Peyer's patch (tissue), 4 donors: ENCODE data around the gene BPTF. TPM values are rescaled to one million over a fixed set of nuclear protein-coding genes. Genes with fewer than 3 reads are reported as not detected.
A peak's percentile ranks its signal among the peaks of the same experiment; 100 is the strongest.

ENCODE experiments used
- DNase-seq, 3 donors: peaks; one replicate each; pipeline ENCODE4 v3.0.0-alpha.2; 2017 to 2019
- H3K27ac ChIP-seq, 4 donors: fragments of 200-600 bp; sonication (generic); one replicate each; pipeline ENCODE4 v1.5.1; 2016 to 2019
- H3K27me3 ChIP-seq, 2 donors: fragments of 200-600 bp; sonication (generic); one replicate each; pipeline ENCODE4 v1.5.1; 2019
- H3K36me3 ChIP-seq, 3 donors: fragments of 200-600 bp; sonication (generic); one replicate each; pipeline ENCODE4 v1.5.1; 2016 to 2019
- H3K4me1 ChIP-seq, 4 donors: fragments of 200-600 bp; sonication (generic); one replicate each; pipeline ENCODE4 v1.5.1; 2016 to 2019
- H3K4me3 ChIP-seq, 4 donors: fragments of 200-600 bp; sonication (generic); 1 replicate in 3 of 4; 2 replicates in 1 of 4; pipeline ENCODE4 v1.5.1; 2016 to 2019; ENCODE audit warnings: mild to moderate bottlenecking in 1 of 4
- H3K9me3 ChIP-seq, 4 donors: fragments of 200-600 bp; sonication (generic); one replicate each; pipeline ENCODE4 v1.5.1; 2016 to 2019; ENCODE audit warnings: mild to moderate bottlenecking in 1 of 4
- POLR2A ChIP-seq, 2 donors: fragments of 450-650 bp; IDR thresholded peaks; one replicate each; pipeline ENCODE4 v1.5.1; 2017; ENCODE audit warnings: antibody characterized with exemption in 2 of 2, mild to moderate bottlenecking in 2 of 2, moderate library complexity in 2 of 2
- total RNA-seq, 4 donors: library from RNA; depleted of rRNA; stranded (reverse); fragments of >200 nt; gene quantifications; one replicate each; pipeline ENCODE4 v1.1.0, GENCODE V29; 2016
- TF ChIP-seq, protein P1 (sequence below), 6 experiments: fragments of 450-650 bp in 4 of 6; fragments of 200-600 bp in 2 of 6; sonication (generic) in 1 of 6; IDR thresholded peaks; one replicate each; pipeline ENCODE4 v1.5.1; 2017 to 2019; ENCODE audit warnings: antibody characterized with exemption in 6 of 6, mild to moderate bottlenecking in 3 of 6, moderate library complexity in 1 of 6

Gene BPTF
- total RNA-seq, 4 donors from 2014 or later, result 70.2 to 305 (median 109) TPM

DNA sequence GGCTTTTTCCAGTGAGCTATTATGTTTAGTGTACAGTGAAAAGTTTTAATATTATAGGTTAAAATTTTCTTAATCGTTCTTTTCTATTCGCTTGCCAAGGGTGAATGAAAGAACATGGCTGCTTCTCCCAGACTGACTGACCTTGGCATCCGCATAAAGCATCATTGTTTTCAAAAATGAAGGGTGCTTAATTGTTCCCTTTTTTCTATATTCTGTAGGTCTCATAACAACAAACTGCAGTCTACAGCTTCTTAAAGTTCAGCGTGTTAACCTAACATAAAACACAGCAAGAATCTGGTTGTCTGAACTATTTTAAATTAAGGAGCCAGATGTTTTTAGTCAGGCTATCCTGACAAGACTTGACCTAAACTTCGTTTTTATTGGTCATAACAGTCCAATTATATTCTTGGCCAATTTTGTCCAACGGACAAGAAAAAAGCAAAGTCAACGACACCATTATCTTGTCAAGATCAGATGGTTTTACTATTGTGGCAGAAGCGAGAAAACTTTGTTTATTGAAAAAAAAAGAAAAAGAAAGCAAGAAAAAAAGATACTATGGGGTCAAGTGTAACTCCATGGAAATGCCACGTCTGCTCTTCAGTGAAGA lies 156.8 kb downstream of the BPTF start:
- no peak for DNase-seq
- no peaks in the 10 kb centered on the region for H3K9me3 ChIP-seq
- no peaks in the 10 kb centered on the region for H3K4me1 ChIP-seq

GRCh38 chr17:67982686-67983382 lies 157.5 kb downstream of the BPTF start:
- Histone ChIP-seq H3K4me1 (no peaks in the 10 kb centered on the region), H3K4me3 (no peak overlapping the region), H3K27ac (no peak overlapping the region), H3K9me3 (no peaks in the 10 kb centered on the region), H3K36me3 (peaks cover 0 to 16% (median 0%) of the 10 kb centered on the region in 3 donors), H3K27me3 (no peaks in the 10 kb centered on the region)
- TF ChIP-seq, protein P1, sequence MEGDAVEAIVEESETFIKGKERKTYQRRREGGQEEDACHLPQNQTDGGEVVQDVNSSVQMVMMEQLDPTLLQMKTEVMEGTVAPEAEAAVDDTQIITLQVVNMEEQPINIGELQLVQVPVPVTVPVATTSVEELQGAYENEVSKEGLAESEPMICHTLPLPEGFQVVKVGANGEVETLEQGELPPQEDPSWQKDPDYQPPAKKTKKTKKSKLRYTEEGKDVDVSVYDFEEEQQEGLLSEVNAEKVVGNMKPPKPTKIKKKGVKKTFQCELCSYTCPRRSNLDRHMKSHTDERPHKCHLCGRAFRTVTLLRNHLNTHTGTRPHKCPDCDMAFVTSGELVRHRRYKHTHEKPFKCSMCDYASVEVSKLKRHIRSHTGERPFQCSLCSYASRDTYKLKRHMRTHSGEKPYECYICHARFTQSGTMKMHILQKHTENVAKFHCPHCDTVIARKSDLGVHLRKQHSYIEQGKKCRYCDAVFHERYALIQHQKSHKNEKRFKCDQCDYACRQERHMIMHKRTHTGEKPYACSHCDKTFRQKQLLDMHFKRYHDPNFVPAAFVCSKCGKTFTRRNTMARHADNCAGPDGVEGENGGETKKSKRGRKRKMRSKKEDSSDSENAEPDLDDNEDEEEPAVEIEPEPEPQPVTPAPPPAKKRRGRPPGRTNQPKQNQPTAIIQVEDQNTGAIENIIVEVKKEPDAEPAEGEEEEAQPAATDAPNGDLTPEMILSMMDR (IDR thresholded peaks at IDR 0.05), result no peak
- no peak for TF ChIP-seq POLR2A (IDR thresholded peaks at IDR 0.05)
- DNase-seq, result no peak

More for the DNA sequence above, 156.8 kb downstream of the BPTF start:
- no peak overlapping the region for H3K27ac ChIP-seq
- no peaks in the 10 kb centered on the region for H3K27me3 ChIP-seq
- peaks cover 0 to 19% (median 0%) of the 10 kb centered on the region in 3 donors for H3K36me3 ChIP-seq
- H3K4me3 ChIP-seq, result no peak overlapping the region
- TF ChIP-seq POLR2A (IDR thresholded peaks at IDR 0.05), result no peak
- TF ChIP-seq, protein P1 (IDR thresholded peaks at IDR 0.05), result no peak

DNA sequence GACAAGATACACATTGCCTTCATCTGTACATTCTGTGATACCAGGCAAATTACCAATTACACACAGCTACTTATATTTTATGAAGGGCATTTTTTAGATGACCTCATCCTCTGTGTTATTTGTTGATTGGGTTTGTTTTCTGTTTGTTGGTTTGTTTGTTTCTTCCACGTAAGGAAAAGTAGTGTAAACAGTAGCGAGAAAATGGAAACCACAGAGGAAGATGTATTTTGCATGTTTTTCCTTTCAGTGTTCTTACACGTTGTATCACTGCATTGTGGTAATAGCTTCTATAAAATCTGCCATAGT lies 158.0 kb downstream of the BPTF start:
- DNase-seq, result no peak
- no peak overlapping the region for H3K4me3 ChIP-seq
- H3K4me1 ChIP-seq, result no peaks in the 10 kb centered on the region
- no peaks in the 10 kb centered on the region for H3K27me3 ChIP-seq
- peaks cover 0 to 16% (median 0%) of the 10 kb centered on the region in 3 donors for H3K36me3 ChIP-seq
- no peaks in the 10 kb centered on the region for H3K9me3 ChIP-seq
- no peak for TF ChIP-seq POLR2A (IDR thresholded peaks at IDR 0.05)
- TF ChIP-seq, protein P1 (IDR thresholded peaks at IDR 0.05), result no peak
- no peak overlapping the region for H3K27ac ChIP-seq

GRCh38 chr17:67990909-67991308 lies 165.6 kb downstream of the BPTF start:
- no peaks in the 10 kb centered on the region for H3K27me3 ChIP-seq
- H3K4me1 ChIP-seq, result peaks cover 0 to 18% (median 2%) of the 10 kb centered on the region in 4 donors
- no peak for DNase-seq
- H3K27ac ChIP-seq, result no peak overlapping the region
- no peak overlapping the region for H3K4me3 ChIP-seq
- H3K9me3 ChIP-seq, result no peaks in the 10 kb centered on the region
- H3K36me3 ChIP-seq, result no peaks in the 10 kb centered on the region
- TF ChIP-seq POLR2A (IDR thresholded peaks at IDR 0.05), result no peak
- TF ChIP-seq, protein P1 (IDR thresholded peaks at IDR 0.05), result no peak

DNA sequence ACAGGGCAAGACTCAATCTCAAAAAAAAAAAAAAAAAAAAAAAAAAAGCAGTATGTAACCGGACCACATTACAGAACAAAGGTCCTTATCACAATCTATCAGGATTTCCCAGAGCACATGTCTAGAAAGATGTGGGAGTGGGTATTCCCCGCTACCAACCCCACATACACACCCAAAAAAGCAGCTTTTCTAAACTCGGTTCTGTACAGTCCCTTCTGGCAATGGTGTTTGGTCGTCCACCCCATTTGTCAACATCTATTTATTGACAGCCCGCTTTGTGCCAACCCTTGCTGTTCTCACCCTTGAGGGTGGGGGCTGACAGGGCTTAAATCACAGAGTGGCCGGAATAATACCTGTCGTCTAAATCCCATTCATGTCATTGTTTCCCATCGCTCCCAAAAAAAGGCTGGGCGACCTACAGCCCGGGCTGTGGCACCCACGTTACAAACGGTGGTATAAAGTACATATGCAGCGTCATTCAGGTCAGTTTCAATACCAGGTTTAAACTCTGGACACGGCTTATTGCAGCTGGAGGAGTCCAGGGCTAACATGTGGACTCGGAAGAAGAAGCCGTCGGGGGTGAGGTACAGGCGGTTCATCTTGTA lies 167.3 kb downstream of the BPTF start:
- Histone ChIP-seq H3K4me1 (peaks cover 0 to 24% (median 2%) of the 10 kb centered on the region in 4 donors), H3K4me3 (peak overlapping the region; percentile 60 to 93 (median 81)), H3K27me3 (no peaks in the 10 kb centered on the region), H3K36me3 (no peaks in the 10 kb centered on the region), H3K9me3 (no peaks in the 10 kb centered on the region), H3K27ac (peak overlapping the region; percentile 86 to 99 (median 92))
- DNase-seq, result no peak
- no peak for TF ChIP-seq POLR2A (IDR thresholded peaks at IDR 0.05)
- TF ChIP-seq, protein P1 (IDR thresholded peaks at IDR 0.05), result no peak
